Kidney epithelial cell (primary cell): ENCODE data around the gene SAMM50. TPM values are rescaled to one million over a fixed set of nuclear protein-coding genes. Genes with fewer than 3 reads are reported as not detected.

Source experiments
- DNase-seq: peaks from one replicate; pipeline ENCODE4 v3.0.0-alpha.2; 2010; ENCODE audit warnings: low read depth
- H3K27me3 ChIP-seq: 2 replicates; pipeline ENCODE4 v1.6.0; 2011; ENCODE audit warnings: low read length; ENCODE audit not compliant: control insufficient read depth, insufficient read depth
- H3K36me3 ChIP-seq: 2 replicates; pipeline ENCODE4 v1.5.1; 2011; ENCODE audit warnings: low read length; ENCODE audit not compliant: control insufficient read depth, insufficient read depth
- H3K4me3 ChIP-seq: 2 replicates; pipeline ENCODE4 v1.5.1; 2011; ENCODE audit warnings: low read depth, mild to moderate bottlenecking, control low read depth, low read length
- total RNA-seq: library from RNA; depleted of rRNA; stranded (reverse); fragments of >200 nt; gene quantifications from 2 replicates; pipeline ENCODE4 v1.2.3, GENCODE V29; 2015
- TF ChIP-seq, protein P1 (sequence below): IDR thresholded peaks from 2 replicates; pipeline ENCODE4 v1.5.1; 2011; ENCODE audit warnings: mild to moderate bottlenecking, moderate library complexity, low read length, control low read depth, inconsistent platforms; ENCODE audit not compliant: insufficient read depth, poor library complexity, severe bottlenecking

The SAMM50 gene
- total RNA-seq, 1 donor from 2014 or later, result 41.4 TPM

DNA sequence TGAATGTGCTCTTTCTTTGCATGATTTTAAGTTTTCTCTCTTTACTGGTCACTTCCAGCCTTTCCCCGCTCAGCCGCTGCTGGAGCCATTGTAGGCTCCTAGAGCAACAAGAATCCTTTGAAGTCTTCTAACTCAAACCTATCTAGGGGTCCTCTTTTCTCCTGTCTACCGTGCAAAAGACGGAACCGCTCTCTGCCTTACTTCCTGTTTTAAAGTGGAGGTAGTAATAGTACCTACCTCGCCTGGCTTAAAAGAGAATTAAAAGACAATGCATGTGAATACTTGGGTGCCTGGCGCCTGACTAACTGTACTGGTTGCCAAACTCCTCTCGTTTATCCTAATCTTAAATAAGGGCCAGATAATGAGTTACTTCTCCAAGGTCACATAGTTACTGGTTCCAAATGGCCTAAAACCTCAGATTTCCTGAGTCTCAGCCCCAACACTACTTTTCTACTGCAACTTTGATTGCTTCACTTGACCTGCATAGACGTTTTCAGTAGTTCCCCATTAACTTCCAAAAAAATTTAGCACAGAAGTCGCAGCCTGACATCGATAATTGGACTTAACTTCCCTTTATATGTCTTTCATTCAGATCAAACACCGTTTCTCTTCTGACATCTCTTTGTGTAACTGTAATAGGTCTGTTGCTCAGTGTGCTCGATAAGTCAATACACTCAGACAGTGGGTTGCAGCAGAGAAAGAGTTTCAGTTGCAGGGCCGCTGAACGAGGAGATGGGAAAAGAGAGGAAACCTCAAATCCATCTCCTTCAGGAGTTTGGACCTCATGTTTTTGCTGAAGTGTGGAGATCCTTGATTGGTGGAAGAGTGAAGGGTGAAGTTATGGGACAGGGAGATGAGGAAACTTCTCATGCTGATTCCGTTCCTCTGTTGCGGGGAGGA, 891 bp downstream of the SAMM50 start:
- no peak for DNase-seq
- H3K27me3 ChIP-seq, result no peaks in the 10 kb centered on the region
- TF ChIP-seq, protein P1, sequence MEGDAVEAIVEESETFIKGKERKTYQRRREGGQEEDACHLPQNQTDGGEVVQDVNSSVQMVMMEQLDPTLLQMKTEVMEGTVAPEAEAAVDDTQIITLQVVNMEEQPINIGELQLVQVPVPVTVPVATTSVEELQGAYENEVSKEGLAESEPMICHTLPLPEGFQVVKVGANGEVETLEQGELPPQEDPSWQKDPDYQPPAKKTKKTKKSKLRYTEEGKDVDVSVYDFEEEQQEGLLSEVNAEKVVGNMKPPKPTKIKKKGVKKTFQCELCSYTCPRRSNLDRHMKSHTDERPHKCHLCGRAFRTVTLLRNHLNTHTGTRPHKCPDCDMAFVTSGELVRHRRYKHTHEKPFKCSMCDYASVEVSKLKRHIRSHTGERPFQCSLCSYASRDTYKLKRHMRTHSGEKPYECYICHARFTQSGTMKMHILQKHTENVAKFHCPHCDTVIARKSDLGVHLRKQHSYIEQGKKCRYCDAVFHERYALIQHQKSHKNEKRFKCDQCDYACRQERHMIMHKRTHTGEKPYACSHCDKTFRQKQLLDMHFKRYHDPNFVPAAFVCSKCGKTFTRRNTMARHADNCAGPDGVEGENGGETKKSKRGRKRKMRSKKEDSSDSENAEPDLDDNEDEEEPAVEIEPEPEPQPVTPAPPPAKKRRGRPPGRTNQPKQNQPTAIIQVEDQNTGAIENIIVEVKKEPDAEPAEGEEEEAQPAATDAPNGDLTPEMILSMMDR, result no peak
- no peaks in the 10 kb centered on the region for H3K36me3 ChIP-seq
- peak overlapping the region; percentile 99 for H3K4me3 ChIP-seq

DNA sequence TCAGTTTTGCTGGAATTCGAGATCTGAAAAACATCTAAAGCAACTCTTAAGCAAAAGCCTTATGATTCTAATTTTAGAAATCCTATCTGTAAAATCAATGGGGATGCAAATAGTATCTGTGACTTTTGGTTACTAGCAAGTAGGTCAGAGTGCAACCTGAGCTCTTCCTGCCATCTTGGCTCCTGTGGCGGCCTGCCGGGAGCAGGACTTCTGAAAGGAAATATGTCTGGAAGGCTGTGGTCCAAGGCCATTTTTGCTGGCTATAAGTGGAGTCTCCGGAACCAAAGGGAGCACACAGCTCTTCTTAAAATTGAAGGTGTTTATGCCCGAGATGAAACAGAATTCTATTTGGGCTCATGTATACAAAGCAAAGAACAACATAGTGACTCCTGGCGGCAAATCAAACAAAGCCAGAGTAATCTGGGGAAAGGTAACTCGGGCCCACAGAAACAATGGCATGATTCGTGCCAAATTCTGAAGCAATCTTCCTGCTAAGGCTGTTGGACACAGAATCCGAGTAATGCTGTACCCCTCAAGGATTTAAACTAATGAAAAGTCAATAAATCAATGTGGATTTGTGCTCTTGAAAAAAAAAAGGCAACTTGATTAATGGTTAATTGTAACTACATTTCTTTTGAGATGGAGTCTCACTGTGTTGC, 1.7 kb downstream of the SAMM50 start:
- TF ChIP-seq, protein P1, result no peak
- H3K36me3 ChIP-seq, result no peaks in the 10 kb centered on the region
- no peaks in the 10 kb centered on the region for H3K27me3 ChIP-seq
- no peak for DNase-seq
- H3K4me3 ChIP-seq, result no peak overlapping the region

DNA sequence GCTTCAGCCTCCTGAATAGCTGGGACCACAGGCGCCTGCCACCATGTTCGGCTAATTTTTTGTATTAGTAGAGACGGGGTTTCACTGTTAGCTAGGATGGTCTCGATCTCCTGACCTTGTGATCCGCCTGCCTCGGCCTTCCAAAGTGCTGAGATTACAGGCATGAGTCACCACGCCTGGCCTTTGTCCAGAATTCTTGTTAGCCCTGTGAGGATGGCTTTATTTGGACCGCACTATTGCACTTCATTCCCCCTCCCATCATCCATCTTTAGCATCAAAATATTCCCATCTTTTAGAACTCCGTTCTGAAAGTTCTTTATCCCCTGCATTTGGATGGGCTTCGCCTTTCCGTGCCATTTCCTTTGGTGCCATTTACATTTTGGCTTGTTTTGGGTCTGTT, 2.6 kb downstream of the SAMM50 start:
- Histone ChIP-seq H3K36me3 (no peaks in the 10 kb centered on the region), H3K4me3 (no peak overlapping the region), H3K27me3 (no peaks in the 10 kb centered on the region)
- TF ChIP-seq, protein P1, result no peak
- DNase-seq, result no peak

GRCh38 chr22:43964314-43964857, 9.1 kb downstream of the SAMM50 start:
- no peaks in the 10 kb centered on the region for H3K27me3 ChIP-seq
- H3K4me3 ChIP-seq, result no peak overlapping the region
- DNase-seq, result no peak
- TF ChIP-seq, protein P1, result no peak
- peaks cover 1% of the 10 kb centered on the region for H3K36me3 ChIP-seq

DNA sequence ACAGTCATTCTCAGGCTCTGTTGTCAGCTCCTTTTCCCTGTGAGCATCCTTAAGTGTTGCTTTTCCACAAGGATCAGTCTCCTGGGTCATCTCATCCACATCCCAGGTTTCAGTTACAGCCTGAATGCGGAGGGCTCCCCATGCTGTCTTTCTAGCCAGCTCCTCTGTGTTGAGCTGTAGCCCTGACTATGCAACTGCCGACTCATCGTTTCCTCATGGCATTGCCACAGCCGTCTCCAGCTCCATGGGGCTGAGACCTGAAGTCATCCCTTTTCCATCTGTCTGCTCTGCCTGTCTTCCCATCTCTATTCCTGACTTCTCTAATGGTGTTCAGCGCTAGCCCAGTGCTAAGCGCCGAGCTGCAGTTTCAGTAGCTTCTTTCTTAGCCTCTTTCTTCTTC, 11.8 kb downstream of the SAMM50 start:
- Histone ChIP-seq H3K4me3 (no peak overlapping the region), H3K27me3 (no peaks in the 10 kb centered on the region), H3K36me3 (peaks cover 1% of the 10 kb centered on the region)
- TF ChIP-seq, protein P1, result no peak
- no peak for DNase-seq
